ENCODE data around the gene H1-8.
"Not testable (repeated sequence)": the region's sequence is repeated elsewhere in the genome, so short reads cannot be mapped to it uniquely, and the experiment has no call there.

The H1-8 gene

DNA sequence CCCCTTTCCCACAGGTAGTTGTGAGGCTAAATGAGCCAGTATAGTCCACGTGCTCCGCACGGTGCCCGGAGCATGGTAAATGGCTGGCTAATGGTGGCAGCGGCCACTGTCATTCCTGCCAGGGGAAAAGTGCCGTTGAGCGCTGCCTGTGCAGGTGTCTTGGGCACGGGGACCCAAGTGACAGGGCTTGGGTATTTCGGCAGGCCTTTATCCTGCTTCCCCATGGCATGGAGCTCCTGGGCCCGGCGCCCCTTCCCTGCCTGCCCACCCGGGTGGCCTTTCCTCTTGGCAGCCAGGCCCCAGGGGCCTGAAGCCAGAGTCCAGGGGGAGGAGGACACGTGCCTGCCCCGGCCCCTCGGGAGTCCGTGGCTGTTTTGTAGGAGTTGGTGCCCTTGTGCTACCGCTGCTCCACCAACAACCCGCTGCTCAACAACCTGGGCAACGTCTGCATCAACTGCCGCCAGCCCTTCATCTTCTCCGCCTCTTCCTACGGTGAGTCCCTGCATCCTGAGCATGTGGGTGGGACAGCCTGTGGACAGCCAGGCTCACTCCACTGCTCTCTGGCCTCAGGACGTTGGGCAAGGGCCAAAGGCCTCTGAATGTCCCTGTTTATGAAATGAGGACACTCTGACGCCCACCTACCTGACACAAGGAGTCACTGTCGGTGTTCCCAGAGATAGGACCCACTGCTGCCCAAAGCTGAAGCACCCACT lies 27.7 kb upstream of the H1-8 start:
- ATAC-seq, result not testable (repeated sequence)

DNA sequence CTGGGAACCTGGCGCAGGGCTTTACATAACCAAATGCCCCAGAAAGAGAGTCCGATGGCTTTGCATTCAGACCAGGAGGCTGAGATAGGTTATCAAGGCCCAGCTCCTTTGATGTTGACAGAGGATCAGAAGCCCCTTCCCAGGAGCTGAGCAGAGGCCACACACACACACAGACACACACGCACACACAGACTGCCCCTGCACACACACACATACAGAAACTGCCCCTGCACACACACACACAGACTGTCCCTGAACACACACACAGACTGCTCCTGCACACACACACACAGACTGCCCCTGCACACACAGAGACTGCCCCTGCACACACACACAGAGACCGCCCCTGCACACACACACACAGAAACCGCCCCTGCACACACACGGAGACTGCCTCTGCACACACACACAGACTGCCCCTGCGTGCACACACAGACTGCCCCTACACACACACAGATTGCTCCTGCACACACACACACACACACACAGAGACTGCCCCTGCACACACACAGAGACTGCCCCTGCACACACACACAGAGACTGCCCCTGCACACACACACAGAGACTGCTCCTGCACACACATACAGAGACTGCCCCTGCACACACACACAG lies 27.0 kb upstream of the H1-8 start:
- ATAC-seq, result not testable (repeated sequence)

DNA sequence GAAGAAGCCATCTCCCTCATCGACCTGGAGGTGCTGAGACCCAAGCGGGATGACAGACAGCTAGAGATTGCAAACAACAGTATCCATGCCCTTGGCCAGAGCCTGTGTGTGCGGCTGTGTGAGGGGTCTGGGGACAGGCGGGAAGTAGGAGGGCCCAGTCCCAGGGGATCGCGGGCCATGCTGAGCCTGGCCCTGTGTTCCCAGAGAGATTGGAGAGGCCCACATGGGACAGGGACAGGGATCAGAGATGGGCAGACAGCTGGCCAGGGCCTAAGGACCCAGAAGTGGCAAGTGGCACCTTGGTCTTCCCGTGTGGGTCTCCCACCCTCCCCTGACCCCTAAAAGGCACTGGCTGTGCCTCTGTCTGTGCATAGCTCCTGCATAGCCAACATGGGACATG lies 25.5 kb upstream of the H1-8 start:
- ATAC-seq, result no peak

DNA sequence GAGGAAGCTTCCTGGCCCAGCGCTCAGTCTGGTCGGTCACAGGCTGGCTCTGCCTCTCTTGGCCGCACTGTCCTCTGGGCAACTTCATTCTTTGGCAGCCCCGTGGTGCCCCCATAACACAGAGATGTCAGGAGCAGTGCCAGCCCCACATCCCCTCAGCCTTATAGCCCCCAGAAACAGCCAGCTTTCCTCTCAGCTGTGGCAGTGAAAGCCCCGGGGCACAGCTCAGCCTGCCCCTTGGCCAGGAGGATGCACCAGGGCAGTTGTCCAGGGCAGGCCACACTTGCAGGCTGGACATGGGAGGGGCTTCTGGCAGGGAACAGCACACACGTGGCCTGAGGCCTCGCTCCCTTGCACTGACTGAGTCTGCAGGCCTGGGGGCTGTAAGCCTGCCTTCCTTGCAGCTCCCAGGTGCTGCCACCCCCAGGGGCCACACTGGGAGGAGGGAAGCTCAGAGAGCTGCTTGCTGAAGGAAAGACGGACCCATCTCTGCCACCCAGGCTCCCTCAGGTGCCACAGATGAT lies 24.9 kb upstream of the H1-8 start:
- ATAC-seq, result no peak

DNA sequence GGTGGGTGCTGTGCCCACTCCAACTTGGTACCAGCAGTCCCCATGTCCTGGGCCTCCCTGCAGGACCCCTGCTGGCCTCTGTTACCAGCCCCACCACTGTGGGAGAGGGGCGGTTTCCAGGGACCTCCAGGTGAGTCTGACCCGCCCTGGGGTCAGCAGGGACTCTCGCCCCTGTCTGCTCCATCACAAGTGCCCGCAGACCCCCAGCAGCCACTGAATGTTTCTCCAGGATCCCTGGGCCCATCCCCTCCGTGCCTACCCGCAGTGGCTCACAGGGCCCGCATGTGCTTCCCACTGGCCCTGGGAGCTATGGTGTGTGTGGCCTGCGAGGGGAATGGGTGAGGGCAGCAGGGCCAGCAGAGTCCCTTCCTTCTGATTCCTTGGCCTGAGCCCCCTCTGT lies 24.4 kb upstream of the H1-8 start:
- no peak for ATAC-seq

DNA sequence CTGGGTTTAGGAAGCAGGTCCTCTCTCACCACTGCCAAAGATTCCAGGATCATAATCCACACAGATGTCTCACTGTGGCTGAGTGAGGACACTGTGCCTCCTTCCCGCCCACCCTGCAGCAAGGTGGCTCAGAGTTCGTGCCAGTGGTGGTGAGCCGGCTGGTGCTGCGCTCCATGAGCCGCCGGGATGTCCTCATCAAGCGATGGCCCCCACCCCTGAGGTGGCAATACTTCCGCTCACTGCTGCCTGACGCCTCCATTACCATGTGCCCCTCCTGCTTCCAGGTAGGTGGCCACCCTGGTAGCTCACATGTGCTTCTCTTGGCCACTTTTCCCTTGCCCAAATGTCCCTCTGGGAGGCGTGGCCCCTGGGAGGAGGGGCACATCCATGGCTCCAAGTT lies 23.5 kb upstream of the H1-8 start:
- no peak for ATAC-seq

DNA sequence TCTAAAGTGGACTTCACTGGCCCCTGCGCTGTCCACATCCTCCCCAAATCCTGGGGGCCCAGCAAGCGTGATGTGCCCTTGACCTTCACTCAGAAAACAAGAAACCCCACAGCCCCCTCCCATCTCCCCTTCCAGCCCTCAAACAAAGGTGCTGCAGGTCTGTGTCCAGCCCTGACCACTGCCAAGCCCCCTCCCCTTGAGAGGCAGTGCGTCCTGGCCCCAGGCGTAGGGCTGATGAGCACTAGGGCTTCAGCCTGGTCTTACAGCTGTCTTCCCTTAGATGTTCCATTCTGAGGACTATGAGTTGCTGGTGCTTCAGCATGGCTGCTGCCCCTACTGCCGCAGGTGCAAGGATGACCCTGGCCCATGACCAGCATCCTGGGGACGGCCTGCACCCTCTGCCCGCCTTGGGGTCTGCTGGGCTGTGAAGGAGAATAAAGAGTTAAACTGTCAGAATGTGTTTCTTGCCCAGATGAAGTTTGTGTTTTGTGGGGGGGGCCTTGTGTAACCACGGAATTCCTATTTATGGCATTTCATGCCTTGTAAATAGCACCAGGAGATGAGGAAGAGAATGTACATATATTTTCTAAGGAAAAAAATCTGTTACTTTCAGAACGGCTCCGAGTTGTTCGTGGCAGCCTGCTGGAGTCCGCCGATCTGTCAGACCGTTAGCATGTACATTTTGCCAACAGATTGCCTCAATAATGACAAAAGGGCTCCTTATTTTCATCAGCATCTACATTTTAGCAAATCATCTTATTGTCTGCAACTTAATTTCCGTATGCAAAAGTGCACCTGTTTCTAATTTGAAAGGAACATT lies 22.9 kb upstream of the H1-8 start:
- ATAC-seq, result no peak

DNA sequence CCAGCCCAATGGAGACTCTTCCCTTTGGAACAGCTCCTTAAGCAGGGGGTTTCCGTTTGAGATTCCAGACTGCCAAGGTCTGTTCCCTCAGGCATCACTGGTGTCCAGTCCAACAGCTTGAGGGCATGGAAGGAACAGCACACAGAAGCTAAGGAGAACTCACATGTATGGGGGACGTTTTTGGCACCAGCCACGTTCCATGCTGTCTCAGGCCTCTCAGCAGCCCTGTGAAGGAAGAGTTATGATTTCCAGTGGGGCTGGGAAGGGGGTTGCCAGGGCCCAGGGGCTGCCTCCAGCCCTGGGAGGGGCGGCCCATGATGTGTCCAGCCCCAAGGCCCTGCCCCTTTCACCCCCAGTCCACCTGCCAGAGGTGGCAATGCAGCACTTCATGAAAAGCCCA lies 22.0 kb upstream of the H1-8 start:
- no peak for ATAC-seq

DNA sequence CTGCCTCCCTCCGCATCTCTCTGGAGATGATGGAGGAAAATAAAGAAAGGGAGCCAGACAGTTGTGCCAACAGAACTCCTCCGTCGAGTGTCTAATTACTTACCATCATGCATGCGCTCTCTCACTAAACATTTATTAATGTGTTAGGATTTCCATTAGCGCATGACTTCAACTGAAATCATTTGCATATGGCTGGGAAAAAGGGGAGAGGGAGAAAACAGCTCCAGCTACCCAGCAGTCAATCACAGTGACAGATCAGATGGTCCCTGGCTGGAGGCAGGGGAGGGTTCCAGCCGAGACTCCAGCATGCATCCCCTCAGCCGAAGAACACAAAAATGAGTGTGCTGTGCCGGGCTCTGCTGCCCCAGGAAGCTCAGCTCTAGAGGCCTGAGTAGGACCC lies 21.4 kb upstream of the H1-8 start:
- no peak for ATAC-seq

DNA sequence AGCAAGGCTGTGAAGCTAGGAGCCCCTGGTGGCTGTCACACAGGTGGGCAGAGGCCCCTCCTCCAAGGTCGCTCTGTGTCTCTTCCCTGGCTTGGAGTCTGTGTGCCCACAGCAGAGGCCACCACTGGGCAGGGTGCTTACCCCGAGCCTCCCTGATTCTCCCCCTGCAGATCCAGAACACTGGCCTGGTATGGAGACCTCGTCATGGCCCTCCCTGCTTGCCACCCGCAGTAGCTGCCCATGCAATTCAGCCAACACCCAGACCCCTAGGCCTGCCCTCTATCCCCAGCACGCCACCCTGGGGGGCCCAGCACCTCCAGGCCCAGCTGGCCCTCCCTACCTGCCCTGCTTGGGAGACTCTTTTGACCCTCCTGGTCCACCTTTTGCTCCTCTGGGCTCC lies 20.0 kb upstream of the H1-8 start:
- ATAC-seq, result no peak

DNA sequence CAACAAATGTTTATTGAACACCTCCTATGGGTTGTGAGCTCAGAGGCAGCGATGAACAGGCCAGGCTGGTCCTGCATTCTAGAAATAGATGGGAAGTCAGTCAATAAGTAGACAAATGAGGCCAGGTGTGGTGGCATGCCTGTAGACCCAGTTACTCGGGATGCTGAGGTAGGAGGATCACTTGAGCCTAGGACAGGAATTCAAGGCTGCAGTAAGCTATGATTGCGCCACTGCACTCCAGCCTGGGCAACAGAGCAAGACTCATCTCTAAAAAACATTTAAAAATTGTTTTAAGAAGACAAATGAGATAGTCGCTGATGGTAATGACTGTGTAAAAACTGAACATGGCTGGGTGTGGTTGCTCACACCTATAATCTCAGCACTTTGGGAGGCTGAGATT lies 18.9 kb upstream of the H1-8 start:
- no peak for ATAC-seq

DNA sequence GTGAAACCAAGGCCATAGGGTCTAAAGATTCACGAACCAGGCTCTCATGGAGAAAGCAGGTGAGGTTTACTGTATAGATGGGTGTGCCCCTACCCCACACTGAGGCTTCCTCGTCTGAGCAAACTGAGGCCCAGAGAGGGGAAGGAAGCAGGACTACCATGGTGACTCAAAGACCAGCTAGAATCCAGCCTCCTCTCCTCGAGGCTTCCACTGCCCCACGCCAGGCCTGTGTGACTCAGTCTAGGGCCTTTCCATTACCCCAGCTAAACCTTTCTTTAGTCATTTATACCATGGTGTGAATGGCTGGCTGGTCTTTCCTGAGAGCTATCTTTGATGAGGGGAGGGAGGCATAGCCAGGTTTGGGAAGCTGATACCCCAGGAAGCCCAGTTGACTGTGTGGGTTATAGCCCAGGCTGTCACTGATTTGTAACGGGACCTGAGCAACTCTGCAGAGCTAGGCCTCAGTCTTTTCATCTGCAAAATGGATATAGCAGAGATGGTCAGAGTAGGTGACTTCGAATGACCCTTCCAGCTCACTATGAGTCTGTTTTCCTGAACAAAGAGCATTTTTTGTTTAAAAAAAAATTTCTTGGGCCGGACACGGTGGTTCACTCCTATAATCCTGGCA lies 17.5 kb upstream of the H1-8 start:
- peak; percentile 28 to 34 for ATAC-seq

DNA sequence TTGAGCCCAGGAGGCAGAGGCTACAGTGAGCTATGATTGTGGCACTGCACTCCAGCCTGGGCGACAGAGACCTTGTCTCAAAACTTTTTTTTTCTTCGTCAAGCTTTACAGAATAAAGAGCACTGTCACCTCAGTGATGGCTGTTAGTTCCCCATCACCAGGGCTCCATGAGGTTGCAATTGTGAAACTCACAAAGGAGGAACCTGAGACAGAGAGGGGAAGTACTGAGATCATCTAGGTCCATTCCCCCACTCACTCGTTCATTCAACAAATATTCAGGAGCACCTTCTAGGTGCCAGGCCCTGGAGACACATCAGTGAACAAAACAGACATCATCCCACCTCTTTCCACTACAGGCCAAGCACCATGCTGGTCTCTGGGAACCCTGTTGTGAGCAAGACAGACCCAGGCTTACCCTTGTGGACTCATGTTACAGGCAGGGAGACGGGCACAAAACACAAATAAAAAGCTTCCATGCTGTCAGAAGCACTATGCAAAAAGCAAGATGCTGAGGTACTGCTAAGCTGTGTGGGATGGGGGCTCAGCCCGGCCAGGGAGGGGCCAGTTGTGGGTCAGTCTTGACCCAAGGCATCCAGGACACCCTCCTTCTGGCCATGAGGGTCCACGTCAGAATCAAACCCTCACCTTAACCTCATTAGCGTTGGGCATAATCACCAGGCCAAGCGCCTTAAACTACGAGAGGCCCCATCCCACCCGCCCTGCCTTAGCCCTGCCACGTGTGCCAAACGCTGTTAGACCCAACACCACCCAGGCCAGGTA lies 16.7 kb upstream of the H1-8 start:
- ATAC-seq, result peak; percentile 57 to 58

DNA sequence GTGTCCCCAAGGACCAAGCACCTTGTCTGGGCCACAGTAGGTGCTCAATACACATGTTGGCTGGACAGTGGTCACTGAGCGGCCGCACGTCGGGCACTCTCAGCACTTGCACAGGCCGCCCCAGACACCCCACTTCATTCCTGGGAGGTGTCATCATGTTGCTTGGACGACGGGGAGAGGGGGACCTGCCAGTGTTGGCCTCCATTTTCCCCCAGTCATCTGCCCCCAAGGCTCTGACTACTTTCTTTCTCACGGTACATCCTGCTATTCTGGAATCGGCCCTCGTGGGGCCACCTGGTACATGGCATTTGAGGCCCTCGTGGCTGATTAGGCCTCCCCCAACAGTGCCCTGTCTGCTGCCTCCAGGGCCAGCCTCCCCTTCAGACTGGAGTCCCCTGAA lies 15.7 kb upstream of the H1-8 start:
- ATAC-seq, result no peak

DNA sequence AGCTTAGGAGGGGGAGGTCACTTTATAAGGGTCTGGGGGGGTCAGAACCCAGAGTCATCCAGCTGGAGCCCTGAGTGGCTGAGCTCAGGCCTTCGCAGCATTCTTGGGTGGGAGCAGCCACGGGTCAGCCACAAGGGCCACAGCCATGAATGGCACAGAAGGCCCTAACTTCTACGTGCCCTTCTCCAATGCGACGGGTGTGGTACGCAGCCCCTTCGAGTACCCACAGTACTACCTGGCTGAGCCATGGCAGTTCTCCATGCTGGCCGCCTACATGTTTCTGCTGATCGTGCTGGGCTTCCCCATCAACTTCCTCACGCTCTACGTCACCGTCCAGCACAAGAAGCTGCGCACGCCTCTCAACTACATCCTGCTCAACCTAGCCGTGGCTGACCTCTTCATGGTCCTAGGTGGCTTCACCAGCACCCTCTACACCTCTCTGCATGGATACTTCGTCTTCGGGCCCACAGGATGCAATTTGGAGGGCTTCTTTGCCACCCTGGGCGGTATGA lies 14.3 kb upstream of the H1-8 start, which contains the start of gene RHO:
TSS of gene RHO (plus strand) at position 51 of the 512 bp plus-strand sequence. CDS start at position 146, 95 bp downstream.
- ATAC-seq, result no peak

DNA sequence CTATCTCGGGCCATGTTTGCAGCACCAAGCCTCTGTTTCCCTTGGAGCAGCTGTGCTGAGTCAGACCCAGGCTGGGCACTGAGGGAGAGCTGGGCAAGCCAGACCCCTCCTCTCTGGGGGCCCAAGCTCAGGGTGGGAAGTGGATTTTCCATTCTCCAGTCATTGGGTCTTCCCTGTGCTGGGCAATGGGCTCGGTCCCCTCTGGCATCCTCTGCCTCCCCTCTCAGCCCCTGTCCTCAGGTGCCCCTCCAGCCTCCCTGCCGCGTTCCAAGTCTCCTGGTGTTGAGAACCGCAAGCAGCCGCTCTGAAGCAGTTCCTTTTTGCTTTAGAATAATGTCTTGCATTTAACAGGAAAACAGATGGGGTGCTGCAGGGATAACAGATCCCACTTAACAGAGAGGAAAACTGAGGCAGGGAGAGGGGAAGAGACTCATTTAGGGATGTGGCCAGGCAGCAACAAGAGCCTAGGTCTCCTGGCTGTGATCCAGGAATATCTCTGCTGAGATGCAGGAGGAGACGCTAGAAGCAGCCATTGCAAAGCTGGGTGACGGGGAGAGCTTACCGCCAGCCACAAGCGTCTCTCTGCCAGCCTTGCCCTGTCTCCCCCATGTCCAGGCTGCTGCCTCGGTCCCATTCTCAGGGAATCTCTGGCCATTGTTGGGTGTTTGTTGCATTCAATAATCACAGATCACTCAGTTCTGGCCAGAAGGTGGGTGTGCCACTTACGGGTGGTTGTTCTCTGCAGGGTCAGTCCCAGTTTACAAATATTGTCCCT lies 13.4 kb upstream of the H1-8 start:
- ATAC-seq, result no peak

DNA sequence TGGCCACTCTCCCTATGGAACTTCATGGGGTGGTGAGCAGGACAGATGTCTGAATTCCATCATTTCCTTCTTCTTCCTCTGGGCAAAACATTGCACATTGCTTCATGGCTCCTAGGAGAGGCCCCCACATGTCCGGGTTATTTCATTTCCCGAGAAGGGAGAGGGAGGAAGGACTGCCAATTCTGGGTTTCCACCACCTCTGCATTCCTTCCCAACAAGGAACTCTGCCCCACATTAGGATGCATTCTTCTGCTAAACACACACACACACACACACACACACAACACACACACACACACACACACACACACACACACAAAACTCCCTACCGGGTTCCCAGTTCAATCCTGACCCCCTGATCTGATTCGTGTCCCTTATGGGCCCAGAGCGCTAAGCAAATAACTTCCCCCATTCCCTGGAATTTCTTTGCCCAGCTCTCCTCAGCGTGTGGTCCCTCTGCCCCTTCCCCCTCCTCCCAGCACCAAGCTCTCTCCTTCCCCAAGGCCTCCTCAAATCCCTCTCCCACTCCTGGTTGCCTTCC lies 12.7 kb upstream of the H1-8 start:
- ATAC-seq, result no peak

DNA sequence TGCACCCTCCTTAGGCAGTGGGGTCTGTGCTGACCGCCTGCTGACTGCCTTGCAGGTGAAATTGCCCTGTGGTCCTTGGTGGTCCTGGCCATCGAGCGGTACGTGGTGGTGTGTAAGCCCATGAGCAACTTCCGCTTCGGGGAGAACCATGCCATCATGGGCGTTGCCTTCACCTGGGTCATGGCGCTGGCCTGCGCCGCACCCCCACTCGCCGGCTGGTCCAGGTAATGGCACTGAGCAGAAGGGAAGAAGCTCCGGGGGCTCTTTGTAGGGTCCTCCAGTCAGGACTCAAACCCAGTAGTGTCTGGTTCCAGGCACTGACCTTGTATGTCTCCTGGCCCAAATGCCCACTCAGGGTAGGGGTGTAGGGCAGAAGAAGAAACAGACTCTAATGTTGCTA lies 12.2 kb upstream of the H1-8 start:
- ATAC-seq, result no peak

DNA sequence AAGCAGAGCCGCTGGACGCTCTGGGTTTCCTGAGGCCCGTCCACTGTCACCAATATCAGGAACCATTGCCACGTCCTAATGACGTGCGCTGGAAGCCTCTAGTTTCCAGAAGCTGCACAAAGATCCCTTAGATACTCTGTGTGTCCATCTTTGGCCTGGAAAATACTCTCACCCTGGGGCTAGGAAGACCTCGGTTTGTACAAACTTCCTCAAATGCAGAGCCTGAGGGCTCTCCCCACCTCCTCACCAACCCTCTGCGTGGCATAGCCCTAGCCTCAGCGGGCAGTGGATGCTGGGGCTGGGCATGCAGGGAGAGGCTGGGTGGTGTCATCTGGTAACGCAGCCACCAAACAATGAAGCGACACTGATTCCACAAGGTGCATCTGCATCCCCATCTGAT lies 11.3 kb upstream of the H1-8 start:
- ATAC-seq, result no peak

DNA sequence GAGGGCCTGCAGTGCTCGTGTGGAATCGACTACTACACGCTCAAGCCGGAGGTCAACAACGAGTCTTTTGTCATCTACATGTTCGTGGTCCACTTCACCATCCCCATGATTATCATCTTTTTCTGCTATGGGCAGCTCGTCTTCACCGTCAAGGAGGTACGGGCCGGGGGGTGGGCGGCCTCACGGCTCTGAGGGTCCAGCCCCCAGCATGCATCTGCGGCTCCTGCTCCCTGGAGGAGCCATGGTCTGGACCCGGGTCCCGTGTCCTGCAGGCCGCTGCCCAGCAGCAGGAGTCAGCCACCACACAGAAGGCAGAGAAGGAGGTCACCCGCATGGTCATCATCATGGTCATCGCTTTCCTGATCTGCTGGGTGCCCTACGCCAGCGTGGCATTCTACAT lies 10.7 kb upstream of the H1-8 start:
- no peak for ATAC-seq

DNA sequence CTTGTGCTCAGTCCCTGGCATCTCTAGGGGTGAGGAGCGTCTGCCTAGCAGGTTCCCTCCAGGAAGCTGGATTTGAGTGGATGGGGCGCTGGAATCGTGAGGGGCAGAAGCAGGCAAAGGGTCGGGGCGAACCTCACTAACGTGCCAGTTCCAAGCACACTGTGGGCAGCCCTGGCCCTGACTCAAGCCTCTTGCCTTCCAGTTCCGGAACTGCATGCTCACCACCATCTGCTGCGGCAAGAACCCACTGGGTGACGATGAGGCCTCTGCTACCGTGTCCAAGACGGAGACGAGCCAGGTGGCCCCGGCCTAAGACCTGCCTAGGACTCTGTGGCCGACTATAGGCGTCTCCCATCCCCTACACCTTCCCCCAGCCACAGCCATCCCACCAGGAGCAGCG lies 9.6 kb upstream of the H1-8 start:
- no peak for ATAC-seq
